Prostate gland (tissue), 2 donors: Measurements from ENCODE around the gene ACSF3. TPM values are rescaled to one million over a fixed set of nuclear protein-coding genes. Genes with fewer than 3 reads are reported as not detected.

Experiments
- DNase-seq: peaks from one replicate; pipeline ENCODE4 v3.0.0-alpha.2; 2019; ENCODE audit warnings: low spot score
- H3K27ac ChIP-seq, 2 donors: fragments of 200-600 bp; sonication (generic); 2 replicates each; pipeline ENCODE4 v1.5.1; 2017 to 2019
- H3K27me3 ChIP-seq: fragments of 200-600 bp; sonication (generic); replicated peaks from 2 replicates; pipeline ENCODE4 v1.5.1; 2019; ENCODE audit not compliant: insufficient read depth
- H3K36me3 ChIP-seq, 2 donors: fragments of 200-600 bp; sonication (generic); 1 replicate in 1 of 2; 2 replicates in 1 of 2; pipeline versions ENCODE4 v1.5.1 to v1.8.1; 2017 to 2019
- H3K4me1 ChIP-seq: fragments of 200-600 bp; sonication (generic); replicated peaks from 2 replicates; pipeline ENCODE4 v1.5.1; 2019
- H3K4me3 ChIP-seq, 2 donors: fragments of 200-600 bp; sonication (generic); 2 replicates each; pipeline ENCODE4 v1.5.1; 2017 to 2019
- H3K9me3 ChIP-seq: fragments of 200-600 bp; sonication (generic); 2 replicates; pipeline ENCODE4 v1.5.1; 2017
- POLR2A ChIP-seq: fragments of 450-650 bp; IDR thresholded peaks from one replicate; pipeline ENCODE4 v1.6.1; 2016; ENCODE audit warnings: antibody characterized with exemption, mild to moderate bottlenecking
- POLR2AphosphoS5 ChIP-seq: sonication (generic); formaldehyde crosslinking; IDR thresholded peaks from one replicate; pipeline ENCODE4 v1.6.1; 2017; ENCODE audit warnings: antibody characterized with exemption
- WGBS: methylation state at CpG from one replicate; pipeline ENCODE4 v1.1.5; 2018; 5-methylcytosine and 5-hydroxymethylcytosine counted together
- intact Hi-C: fragments of 100-400 bp; cut with DNase I; formaldehyde crosslinking; loops from one replicate; pipeline ENCODE4 v1.14.2; 2022
- total RNA-seq, 2 donors: library from RNA; depleted of rRNA; stranded (reverse); fragments of >200 nt; gene quantifications; one replicate each; pipeline ENCODE4 v1.1.0, GENCODE V29; 2016
- TF ChIP-seq, protein P1 (sequence below), 4 experiments: fragments of 200-600 bp in 2 of 4; fragments of 450-650 bp in 2 of 4; sonication (generic) in 2 of 4; IDR thresholded peaks; 1 replicate in 3 of 4; 2 replicates in 1 of 4; pipeline ENCODE4 v1.5.1; 2016 to 2019; ENCODE audit warnings: antibody characterized with exemption in 4 of 4, mild to moderate bottlenecking in 2 of 4, moderate library complexity in 2 of 4

The ACSF3 gene
- total RNA-seq, 2 donors from 2014 or later, result 42.1 to 80.5 TPM

GRCh38 chr16:89052191-89052889 lies 41.3 kb upstream of the ACSF3 start:
- Histone ChIP-seq H3K9me3 (no peaks in the 10 kb centered on the region), H3K4me1 (no peaks in the 10 kb centered on the region), H3K4me3 (peak overlapping the region; percentile 32 to 40), H3K36me3 (no peaks in the 10 kb centered on the region), H3K27ac (peak overlapping the region; percentile 67 to 79), H3K27me3 (no peaks in the 10 kb centered on the region)
- WGBS, result 36% methylated on average over 33 of the region's 46 CpGs
- peak; percentile 67 for DNase-seq
- intact Hi-C loops, result no loop called here
- TF ChIP-seq, protein P1, sequence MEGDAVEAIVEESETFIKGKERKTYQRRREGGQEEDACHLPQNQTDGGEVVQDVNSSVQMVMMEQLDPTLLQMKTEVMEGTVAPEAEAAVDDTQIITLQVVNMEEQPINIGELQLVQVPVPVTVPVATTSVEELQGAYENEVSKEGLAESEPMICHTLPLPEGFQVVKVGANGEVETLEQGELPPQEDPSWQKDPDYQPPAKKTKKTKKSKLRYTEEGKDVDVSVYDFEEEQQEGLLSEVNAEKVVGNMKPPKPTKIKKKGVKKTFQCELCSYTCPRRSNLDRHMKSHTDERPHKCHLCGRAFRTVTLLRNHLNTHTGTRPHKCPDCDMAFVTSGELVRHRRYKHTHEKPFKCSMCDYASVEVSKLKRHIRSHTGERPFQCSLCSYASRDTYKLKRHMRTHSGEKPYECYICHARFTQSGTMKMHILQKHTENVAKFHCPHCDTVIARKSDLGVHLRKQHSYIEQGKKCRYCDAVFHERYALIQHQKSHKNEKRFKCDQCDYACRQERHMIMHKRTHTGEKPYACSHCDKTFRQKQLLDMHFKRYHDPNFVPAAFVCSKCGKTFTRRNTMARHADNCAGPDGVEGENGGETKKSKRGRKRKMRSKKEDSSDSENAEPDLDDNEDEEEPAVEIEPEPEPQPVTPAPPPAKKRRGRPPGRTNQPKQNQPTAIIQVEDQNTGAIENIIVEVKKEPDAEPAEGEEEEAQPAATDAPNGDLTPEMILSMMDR (IDR thresholded peaks at IDR 0.05), result no peak
- no peak for TF ChIP-seq POLR2AphosphoS5
- TF ChIP-seq POLR2A, result no peak

DNA sequence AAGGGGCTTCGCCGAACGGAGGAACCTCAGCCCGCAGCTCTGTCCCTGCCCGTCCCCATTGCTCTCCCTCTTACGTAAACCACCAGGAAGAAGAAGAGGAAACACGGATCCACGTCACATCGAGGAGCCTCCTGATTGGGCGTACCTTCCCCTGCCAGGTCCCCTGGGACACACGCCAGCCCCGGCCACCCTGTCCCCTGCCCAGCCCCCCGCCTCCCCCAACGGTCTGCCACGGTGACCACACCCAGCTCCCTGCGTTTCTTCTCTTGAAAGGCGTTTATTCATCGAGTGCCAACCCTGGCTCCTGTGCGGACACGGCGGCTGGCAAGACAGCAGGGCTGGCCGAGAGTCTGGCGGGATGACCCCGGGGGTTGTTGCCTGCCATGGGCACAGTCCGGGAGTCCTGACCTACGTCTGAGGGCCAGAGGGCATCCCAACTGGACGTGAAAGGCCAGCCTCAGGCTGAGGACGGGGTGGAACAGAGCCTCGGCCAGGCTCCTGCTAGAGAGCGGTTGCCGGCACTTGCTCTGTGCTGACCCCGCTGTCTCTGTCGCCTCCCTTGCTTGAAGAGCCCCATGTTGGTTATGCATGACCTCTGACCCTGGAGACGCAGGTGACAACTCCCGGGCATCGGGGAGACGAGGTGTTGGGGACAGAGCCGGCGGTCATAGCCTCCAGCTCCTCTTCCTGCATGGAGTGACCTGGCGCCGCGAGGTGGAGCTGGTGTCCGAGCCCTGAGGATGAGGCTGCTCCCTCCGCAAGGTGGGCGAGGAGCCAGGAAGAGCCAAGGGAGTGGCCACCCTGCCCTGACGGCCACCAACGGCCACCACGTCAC lies 40.5 kb upstream of the ACSF3 start:
- Histone ChIP-seq H3K4me1 (no peaks in the 10 kb centered on the region), H3K27me3 (no peaks in the 10 kb centered on the region), H3K9me3 (no peaks in the 10 kb centered on the region), H3K27ac (peak overlapping the region; percentile 67 to 79), H3K36me3 (no peaks in the 10 kb centered on the region), H3K4me3 (peak overlapping the region; percentile 32 to 40)
- peak; percentile 79 for DNase-seq
- TF ChIP-seq POLR2A (peak; percentile 78), POLR2AphosphoS5 (peak; percentile 81)
- TF ChIP-seq, protein P1 (IDR thresholded peaks at IDR 0.05), result no peak
- WGBS, result 41% methylated on average over 43 of the region's 48 CpGs
- intact Hi-C loops, result no loop called here

GRCh38 chr16:89053725-89054029 lies 40.0 kb upstream of the ACSF3 start:
- Histone ChIP-seq H3K36me3 (no peaks in the 10 kb centered on the region), H3K9me3 (no peaks in the 10 kb centered on the region), H3K4me1 (no peaks in the 10 kb centered on the region), H3K27ac (no peak overlapping the region), H3K27me3 (no peaks in the 10 kb centered on the region), H3K4me3 (no peak overlapping the region)
- no peak for DNase-seq
- TF ChIP-seq POLR2A (no peak), POLR2AphosphoS5 (no peak)
- TF ChIP-seq, protein P1 (IDR thresholded peaks at IDR 0.05), result no peak
- intact Hi-C loops, result no loop called here
- 86% methylated on average over 16 of the region's 16 CpGs for WGBS

DNA sequence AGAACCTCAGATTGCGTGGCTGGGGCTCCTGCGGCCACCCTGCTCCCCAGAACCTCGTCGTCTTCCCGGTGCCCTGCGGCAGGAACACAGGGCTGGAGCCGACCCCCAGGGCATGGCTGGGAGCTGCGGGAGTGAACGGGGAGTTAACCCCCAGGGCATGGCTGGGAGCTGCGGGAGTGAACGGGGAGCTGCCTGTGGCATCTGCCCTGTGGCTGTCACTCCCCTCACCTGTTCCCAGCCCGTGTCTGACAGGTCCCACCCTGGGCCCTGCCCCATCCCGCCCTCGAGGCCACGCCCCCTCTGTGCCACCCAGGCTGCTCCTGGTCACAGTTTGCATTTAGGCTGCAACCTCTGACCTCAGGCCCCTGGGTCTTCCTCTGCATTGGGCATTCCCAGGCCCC lies 39.4 kb upstream of the ACSF3 start:
- intact Hi-C loops, result no loop called here

More for the DNA sequence above, 39.4 kb upstream of the ACSF3 start:
- TF ChIP-seq POLR2A (no peak), POLR2AphosphoS5 (no peak)
- TF ChIP-seq, protein P1 (IDR thresholded peaks at IDR 0.05), result no peak
- H3K36me3 ChIP-seq, result no peaks in the 10 kb centered on the region
- no peaks in the 10 kb centered on the region for H3K27me3 ChIP-seq
- no peak overlapping the region for H3K4me3 ChIP-seq
- 74% methylated on average over 13 of the region's 15 CpGs for WGBS
- H3K27ac ChIP-seq, result no peak overlapping the region
- no peak for DNase-seq
- H3K4me1 ChIP-seq, result no peaks in the 10 kb centered on the region
- no peaks in the 10 kb centered on the region for H3K9me3 ChIP-seq
